Stimulated activated CD8-positive, alpha-beta memory T cell treated with anti-CD3 and anti-CD28 coated beads, Interleukin-12 subunit alpha, Interleukin-12 subunit beta, amount 100 ng/mL, for 24 hours (primary cell): ENCODE measurements around the gene LMOD3.

Experiments
- DNase-seq: peaks from one replicate; pipeline ENCODE4 v3.0.0-alpha.2; 2020; ENCODE audit errors: extremely low read depth

LMOD3 gene

DNA sequence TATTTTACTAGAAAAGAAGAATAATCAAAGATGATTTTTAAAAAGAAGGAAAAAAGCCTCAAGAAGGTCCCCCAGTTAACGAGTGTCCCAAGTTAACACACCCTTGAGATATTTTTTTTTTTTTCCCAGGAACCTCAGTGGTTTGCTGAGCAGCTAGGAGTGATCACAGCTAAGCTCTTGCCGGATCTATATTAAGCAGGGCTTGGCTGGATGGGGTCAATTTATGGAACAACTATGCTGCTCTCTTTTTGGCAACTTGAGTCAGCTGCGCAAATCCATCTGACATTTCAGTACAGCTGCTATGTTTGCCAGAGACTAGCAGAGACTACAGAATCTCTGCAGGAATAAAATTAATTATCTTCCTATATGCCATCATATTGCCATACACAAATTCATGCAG, at the start of gene LMOD3:
TSS of gene LMOD3 (minus strand) at position 193 of the 400 bp plus-strand sequence. CDS start 209 bp downstream, outside the sequence.
- no peak for DNase-seq

DNA sequence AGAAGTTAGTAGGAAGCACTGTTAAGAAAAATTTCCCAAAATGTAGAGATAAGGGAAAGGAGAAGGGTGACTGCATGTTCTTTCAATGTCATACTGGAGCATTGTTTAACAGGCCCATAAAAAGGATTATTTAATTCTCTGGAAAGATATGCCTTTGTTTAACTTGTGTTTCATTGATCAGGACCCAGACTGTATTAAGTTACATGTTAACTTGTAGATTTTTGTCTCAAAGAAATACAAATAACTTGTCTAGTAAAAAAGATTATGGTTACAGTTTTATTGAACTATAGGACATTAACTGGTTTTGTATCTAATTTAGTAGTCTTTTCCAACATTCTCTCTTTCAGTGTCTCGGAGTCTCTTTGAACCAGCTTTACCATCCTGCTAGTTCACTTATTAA, 49.7 kb upstream of the LMOD3 start:
- DNase-seq: no peak

DNA sequence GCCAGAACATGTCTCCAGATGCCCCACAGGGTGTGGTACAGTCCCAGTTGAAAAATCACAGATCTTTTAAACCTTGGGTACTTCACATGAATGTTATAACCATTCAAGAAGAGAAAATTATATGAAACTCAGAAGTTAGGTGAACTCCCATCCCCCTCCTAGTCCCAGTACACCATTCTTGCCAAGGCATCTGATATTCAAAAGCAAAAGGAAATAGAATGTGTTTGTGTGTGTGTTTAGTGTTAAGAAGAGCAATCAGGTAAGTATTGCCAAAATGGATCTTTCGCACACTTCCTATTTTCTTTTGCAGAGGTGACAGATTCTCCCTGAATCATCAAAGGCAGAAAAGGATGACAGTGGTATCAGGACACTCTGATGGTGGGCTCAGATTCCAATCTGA, 44.1 kb upstream of the LMOD3 start:
- DNase-seq: no peak

DNA sequence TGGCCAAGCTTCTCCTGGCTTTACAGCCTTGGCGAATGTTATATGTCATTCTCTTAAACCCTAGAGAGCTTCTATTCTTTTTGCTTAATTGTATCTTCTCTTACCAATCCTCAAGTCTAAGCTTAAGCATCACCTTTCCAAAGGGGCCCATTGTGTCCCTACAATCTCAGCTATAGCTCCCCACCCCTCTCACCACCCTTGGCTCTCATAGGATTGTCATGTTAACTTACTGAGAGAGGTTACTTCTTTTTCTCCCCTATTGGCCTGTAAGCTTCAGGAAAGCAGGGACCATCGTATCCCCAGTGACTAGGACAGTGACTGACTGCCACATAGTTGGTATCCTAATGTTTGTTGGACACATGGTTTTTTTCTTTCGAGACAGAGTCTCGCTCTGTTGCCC, 43.3 kb upstream of the LMOD3 start:
- DNase-seq: no peak

DNA sequence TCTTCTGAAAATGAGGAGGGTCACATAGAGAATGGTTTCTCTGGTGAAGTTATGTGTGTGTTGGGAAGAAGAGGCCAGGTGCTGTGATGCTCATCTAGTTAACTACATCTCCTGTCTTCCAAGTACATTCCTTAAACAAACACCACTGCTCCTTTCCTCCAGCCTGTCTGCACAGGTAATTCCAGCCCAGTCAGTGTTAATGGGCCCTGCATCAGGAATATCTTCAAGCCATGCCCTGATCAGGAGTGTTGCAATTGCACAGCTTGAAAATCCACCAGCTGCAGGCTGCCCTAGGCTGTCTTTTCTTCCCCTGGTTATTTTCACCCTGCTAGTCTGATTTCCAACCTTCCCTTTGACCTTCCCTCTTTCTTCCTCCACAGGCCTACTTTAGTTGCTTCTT, 41.9 kb upstream of the LMOD3 start:
- no peak for DNase-seq

DNA sequence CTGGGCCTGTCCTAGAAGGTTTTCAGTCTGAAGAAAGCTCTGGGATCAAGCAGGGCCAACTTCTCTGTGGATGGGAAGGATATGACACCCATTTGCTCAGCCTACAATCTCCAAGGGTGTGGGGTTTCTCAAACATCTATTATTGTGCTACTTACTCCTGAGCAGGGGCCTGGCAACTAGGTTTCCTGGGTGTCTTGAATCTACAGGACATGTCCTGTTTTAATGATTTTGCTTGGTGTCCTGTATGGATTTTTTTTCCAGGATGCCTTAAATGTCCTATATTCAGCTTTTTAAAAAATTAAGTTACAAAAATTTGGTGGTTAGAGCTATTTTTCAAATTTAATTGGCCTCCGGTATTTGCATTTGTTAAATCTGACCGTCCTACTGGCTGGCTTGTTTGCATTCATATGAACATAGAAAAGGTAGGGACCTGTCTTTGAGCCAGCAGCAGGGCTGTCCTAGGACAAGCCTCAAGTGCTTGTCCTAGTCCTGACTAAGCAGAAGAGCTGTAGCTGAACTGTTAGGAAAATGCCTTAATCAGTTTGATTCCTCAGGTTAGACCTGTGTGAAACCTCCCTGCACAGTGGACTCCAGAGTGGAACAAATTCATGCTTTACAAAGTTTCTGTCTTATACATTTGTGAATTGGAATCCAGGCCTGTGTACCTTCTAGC, 40.0 kb upstream of the LMOD3 start:
- DNase-seq: no peak

DNA sequence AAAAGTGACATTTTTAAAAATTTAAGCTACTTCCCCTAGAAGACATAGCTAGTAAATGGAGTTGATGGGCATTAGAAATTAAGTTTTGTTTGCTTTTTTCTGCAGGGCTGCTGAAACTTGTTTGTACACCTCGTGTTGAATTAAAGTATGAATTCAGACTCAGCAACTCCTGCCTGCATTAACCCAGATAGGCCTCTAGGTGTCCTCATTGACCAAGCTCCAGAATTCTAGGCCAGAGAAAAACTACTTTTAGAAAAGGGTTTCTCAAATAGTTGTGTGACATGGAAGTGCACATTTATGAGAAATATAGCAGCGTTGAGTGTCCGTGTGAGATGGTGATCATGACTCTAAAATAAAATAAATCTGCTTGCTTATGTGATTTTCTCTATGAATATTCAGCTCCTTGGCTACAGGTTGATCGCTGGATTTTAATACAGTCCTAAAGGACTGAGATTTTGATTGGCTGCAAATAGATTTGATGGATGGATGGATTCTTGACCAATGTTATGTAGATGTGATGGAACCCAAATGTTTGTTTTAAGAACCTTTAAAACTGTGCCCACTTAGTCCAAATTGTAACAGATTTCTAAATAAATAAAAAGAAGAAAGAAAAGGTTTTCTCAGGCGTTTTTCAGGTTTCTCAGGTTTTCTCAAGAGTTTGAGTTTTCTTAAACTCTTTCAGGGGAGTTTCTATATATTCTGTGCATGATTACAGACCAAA, 39.4 kb upstream of the LMOD3 start:
- DNase-seq: no peak

DNA sequence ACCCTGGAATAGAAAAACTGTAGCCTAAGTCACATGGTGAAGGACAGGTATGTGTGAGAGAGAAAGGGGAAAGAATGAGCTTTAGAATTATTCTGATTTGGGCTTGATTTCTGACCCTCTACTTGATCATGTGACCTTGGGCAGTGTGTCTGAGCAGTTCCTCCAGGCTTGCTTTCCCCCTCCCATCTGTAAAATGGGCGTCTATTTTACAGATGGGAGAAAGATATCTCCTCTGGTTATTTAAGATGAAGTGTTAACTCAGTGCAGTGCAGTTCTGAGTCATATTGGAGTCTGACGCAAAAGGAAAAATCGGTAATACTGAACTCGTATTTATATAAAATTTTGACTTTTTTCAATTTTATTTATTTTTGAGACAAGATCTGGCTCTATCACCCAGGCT, 38.1 kb upstream of the LMOD3 start:
- DNase-seq: no peak

DNA sequence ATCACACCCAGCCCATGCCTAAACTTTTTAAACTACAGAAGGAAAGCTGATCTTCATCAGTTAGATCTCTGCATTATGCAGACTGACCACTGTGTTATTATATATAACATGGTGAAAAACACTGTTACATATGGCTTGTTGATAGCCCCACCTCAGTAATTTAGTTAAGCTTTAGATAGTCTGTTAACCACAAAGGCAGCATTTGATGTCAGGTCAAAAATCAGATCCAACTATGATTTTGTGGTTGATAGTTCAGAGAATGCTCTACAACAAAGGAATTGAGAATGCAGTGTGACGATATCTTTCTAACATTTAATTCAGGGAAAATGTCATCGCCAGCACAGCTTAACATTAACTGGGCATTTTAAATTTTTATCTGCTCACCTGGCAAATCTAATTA, 37.7 kb upstream of the LMOD3 start:
- DNase-seq: no peak

DNA sequence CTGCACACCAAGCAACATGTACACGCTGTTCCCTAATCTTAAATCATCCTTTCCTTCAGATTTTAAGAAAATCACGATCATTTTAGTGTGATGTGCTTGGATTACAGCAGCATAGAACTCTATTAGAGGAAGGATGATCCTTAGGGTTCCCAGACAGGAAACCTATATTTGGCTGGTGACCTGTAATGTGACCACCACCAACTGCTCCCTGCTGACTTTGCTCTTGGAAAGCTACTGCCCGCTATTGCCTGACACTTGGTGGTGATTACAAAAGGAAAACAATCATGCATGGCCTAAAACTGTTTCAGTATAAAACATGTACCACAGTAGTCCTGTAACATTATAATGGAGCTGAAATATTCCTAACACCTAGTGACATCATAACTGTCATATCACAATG, 27.2 kb upstream of the LMOD3 start:
- no peak for DNase-seq

DNA sequence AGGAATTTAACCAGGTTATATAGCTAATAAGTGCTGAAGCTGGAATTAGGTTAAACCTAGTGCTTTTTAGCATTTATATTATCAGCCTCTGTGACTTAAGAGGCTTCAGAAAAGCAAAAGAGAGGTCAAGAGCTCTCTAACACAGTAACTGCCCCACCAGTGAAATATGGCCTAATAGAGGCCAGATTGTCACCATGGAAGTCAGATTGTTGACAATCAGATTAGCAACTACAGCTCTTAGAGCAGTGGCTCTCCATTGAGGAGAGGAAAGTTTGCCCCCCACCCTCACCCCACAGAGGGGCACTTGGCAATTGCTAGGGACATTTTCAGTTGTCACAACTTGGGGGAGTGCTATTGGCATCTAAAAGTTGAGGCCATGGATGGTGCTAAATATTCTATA, 23.3 kb upstream of the LMOD3 start:
- no peak for DNase-seq

DNA sequence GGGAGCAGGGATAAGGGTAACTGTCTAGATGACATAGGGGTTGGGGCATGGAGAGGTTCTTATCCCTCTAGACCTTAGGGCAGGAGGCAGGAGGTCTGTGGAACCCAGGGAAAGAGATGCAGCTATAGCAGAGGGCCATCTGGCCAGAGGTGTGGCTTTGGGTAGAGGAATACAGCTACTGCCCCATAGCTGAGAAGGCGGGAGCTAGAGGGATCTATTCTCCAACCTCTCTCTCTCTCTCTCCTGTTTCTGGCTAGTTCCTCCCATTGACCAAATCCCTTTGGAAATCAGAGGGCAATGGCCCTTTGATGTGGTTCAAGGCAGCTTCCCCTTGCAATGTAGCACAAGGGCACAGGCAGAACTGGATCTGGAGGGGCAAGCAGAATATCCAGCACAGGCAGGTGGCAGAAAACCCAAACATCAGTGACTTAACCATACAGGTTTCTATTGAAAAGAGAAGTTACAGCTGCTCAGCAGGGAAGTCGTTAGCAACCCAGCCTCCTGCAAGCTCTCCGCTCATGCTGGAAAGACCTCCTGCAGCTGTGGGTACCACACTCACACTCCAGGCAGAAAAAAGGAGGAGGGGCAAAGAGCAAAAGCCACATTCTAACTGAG, 22.3 kb upstream of the LMOD3 start:
- DNase-seq: no peak

DNA sequence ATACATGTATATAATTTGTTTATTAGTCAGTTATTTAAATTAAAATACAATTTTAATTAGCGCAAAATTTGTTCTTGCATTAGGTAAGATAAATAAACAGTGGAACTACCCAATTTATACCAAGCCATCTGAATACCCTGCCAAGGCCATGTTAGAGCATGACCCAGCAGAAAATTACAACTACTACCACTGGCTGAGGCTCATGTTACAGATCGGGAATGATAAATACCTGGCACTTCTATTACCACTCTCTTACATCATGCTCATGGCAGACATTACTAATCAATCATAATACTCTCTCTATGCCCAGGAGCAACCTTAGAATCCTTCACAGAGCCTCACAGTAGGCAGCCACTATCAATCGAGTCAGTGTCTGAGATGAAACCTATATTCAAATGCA, 21.2 kb upstream of the LMOD3 start:
- no peak for DNase-seq

DNA sequence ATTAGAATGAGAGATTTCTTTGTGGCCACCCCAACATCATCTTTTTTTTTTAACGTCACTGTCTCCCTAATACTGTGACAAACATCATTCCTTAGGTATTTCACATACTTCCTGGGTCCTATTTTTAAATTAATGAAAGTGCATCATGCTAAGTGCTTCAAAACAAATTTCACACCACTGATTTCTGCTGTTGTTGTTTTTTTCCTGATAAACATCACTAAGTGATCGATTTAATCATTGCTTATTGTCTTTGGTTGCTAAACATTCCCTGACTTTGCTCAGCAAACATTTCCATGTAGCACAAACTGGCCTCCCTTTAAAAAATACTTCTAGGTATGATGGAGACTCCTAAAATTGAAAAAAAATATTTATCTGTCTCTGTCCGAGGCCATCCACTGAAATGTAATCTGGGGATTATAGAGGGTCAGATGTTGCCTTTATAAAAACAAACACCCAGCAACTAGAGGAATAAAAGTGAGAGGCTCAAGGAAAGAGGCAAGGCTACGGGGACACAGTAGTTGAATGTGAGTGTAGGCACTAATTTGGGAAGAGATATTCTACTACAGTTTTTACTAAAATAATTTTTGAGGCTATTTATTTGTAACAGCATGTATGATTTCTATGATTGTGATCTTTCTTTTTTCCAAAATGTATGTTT, 20.5 kb upstream of the LMOD3 start:
- DNase-seq: no peak

DNA sequence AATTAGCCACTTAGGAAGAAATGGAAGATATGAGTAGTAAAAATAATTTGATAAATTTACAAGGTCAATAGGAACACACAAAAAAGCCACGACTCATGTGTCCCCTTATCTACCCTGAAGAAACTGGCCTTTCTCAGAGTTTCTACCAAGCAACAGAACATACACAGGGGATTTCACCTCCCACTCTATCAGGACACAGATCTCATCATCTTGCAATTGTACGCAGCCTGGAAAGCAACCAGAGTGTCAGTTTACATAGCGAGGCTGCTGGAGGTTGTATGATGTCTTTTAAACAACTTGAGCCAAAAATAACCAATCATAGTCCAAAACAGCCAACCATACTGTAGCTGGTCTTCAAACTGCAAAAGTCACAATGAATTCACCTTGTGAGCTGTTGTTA, 19.7 kb upstream of the LMOD3 start:
- DNase-seq: no peak

DNA sequence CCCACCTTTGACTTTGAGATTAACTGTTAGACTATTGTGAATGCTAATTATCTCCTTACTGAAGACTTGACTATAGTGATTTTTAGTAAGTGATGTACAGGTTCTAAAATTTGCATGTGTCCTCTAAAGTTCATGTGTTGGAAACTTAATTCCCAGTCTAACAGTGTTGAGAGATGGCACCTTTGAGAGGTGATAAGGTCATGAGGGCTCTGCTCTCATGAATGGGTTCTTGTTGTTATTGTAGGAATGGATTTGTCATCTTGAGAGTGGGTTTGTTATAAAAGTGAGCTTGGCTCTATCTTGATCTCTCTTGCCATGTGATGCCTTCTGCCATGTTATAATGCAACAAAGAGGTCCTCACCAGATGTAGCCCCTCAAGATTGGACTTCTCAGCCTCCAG, 18.9 kb upstream of the LMOD3 start:
- no peak for DNase-seq

DNA sequence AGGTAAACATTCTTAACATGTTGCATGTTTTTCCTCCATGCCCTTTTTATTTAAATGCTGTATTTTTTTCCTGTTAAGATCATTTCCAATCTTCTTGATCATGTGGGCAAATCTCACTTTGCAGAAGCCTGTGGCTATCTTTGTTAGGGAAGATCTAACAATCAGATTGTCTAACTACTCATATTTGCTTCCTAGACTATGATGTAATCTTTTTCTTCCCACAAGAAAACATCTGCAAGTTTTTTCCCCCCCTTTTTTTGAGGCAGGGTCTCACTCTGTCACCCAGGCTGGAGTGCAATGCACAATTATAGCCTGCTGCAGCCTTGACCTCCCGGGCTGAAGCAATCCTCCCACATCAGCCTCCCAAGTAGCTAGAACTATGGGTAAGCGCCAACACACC, 15.0 kb upstream of the LMOD3 start:
- DNase-seq: no peak

DNA sequence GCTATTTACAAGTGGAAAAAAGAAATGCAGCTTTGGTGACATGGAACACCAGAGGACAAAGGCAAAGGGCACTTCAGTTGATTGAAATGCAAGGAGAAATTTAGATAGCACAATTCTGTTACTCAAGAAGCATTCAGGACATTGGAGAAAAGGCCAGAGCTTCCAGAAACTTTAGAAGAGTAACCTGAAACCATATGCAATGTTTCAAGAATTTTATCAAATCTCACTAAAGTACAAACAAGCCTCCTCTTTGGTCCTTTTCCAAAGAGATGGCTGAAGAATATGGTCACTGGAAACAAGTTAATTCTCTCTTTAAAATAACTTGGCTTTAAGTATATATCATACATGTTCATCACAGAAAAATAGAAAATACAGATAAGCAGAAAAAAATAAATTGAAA, 14.6 kb upstream of the LMOD3 start:
- no peak for DNase-seq

DNA sequence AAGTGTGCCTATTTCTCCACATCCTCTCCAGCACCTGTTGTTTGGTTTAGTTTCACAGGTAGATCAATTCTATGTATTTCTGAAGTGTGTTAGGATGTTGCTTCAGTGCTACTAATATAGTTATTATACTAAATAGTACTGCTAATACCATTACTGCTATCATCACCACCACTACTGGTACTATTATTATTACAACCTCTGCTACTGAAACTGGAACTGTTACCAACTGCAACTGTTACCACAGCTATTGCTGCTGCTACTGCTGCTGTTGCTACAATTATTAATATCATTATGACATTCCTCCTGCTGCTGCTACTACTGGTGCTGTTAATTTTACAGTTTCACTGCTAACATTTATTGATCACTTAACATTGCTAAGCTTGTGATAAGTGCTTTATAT, 8.3 kb upstream of the LMOD3 start:
- no peak for DNase-seq

DNA sequence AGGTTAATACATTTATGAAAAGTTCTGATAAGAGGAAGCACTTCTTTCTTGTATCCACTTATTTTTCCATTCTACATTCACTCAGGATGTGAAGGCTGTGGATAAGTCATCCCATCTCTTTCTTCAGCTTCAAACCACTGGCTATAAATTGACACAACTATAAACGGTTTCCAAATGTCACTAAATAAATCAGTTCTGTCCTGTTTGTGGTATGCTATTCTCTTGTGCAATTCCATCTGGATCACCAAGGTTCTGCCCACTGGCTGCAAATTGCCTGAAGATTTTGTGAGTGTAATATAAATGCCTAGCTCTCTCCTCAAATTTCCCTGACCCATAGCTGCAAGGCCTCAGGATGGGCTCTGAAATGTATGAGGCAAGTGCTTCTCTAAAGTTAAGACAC, 7.1 kb upstream of the LMOD3 start:
- DNase-seq: no peak

DNA sequence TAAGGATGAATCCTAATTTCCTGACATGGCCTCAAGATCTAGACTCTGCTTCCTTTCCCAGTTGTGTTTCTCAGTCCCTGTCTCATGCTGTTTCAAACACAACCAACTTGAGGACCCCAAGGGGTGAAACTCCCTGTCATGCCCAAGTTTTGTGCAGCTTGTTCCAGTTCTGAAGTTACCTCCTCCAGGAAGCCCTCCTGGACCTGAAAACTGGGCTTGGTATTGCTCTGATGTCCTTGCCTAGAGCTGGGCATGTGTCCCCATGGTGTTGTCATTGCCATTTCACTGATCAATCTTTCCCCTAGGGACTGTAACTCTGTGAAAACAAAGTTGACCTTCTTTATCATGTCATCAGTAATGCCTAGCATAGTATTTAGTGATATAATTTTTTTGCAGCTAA, 6.1 kb upstream of the LMOD3 start:
- no peak for DNase-seq

DNA sequence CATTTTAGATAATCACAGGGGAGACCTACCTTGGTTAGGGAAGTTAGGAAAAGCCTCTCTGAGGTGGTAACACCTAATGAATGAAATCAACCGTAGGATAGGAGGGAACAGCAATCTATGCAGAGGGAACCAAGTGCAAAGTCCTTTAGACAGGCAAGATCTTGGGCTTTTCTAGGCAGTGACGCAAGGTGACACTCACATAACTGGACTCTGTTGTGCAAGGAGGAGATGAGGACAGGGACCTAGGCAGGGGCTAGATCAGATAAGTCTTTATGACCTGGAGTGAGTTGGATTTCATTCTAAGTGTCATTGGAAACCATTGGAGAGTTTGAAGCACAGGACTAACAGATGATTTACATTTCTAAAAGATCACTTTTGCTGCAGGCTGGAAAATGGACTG, 4.6 kb upstream of the LMOD3 start:
- no peak for DNase-seq

DNA sequence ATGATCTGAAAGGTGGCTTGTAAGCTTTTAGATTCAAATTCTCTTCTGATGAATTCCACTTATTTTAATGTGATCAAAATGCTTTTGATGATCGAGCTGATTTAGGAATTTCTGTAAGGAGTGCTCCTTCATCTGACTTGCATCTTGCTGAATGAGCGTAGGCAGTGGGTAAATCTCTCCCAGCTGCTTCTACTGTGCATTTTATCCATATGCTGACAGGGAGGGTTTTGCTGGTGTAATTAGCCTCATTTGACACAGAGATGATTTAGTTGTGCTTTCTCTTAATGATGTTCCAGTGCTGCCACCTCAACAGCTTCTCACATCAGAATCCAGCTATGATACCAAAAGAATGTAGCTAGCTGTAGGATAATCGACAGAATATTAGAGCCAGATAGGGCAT, 3.8 kb upstream of the LMOD3 start:
- DNase-seq: no peak
